ENCODE data around the gene C11orf91. TPM values are rescaled to one million over a fixed set of nuclear protein-coding genes. Genes with fewer than 3 reads are reported as not detected.
A peak's percentile ranks its signal among the peaks of the same experiment; 100 is the strongest.

C11orf91 gene
- total RNA-seq, 1 experiment from 2014 or later: 2.9 TPM

GRCh38 chr11:33694346-33695050 is 6.1 kb downstream of the C11orf91 start:
- H3K4me3 Mint-ChIP-seq (ENCODE audit: unreplicated experiment): no peak overlapping the region
- CTCF ChIA-PET: interaction anchor here (0.7 to 3.7 kb wide), 8 partner anchors 8 to 529 kb away, joined by 3 to 13 read pairs (median 4); no protein-coding TSS in a partner anchor
- H3K9me3 Mint-ChIP-seq (ENCODE audit: unreplicated experiment): no peaks in the 10 kb centered on the region
- TF ChIP-seq, protein P1, sequence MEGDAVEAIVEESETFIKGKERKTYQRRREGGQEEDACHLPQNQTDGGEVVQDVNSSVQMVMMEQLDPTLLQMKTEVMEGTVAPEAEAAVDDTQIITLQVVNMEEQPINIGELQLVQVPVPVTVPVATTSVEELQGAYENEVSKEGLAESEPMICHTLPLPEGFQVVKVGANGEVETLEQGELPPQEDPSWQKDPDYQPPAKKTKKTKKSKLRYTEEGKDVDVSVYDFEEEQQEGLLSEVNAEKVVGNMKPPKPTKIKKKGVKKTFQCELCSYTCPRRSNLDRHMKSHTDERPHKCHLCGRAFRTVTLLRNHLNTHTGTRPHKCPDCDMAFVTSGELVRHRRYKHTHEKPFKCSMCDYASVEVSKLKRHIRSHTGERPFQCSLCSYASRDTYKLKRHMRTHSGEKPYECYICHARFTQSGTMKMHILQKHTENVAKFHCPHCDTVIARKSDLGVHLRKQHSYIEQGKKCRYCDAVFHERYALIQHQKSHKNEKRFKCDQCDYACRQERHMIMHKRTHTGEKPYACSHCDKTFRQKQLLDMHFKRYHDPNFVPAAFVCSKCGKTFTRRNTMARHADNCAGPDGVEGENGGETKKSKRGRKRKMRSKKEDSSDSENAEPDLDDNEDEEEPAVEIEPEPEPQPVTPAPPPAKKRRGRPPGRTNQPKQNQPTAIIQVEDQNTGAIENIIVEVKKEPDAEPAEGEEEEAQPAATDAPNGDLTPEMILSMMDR (IDR thresholded peaks at IDR 0.05; ENCODE audit: unreplicated experiment): no peak
- no peak overlapping the region for H3K27ac Mint-ChIP-seq (ENCODE audit: low read depth, unreplicated experiment)
- DNase-seq (ENCODE audit: unreplicated experiment): no peak
- peaks cover 60% of the 10 kb centered on the region for H3K4me1 Mint-ChIP-seq (ENCODE audit: insufficient read depth, unreplicated experiment)
- POLR2A ChIA-PET: interaction anchor here (0.9 to 7.3 kb wide), 4 partner anchors 9 to 436 kb away, joined by 3 to 124 read pairs (median 12); partner anchors contain the start of genes C11orf91 and CD59
- H3K36me3 Mint-ChIP-seq (ENCODE audit: insufficient read depth, unreplicated experiment): peaks cover 12% of the 10 kb centered on the region
- intact Hi-C loops (cut with micrococcal nuclease): loop anchor here (5.0 kb wide), 3 partner anchors 57 to 437 kb away; partner anchors contain the start of gene HIPK3
- no peaks in the 10 kb centered on the region for H3K27me3 Mint-ChIP-seq (ENCODE audit: insufficient read depth, unreplicated experiment)
- no TSS peak for BruUV-seq (replicated peaks)

- Mint-ChIP-seq H3K4me1 (ENCODE audit: insufficient read depth, unreplicated experiment) (peaks cover 68% of the 10 kb centered on the region), H3K36me3 (ENCODE audit: insufficient read depth, unreplicated experiment) (peaks cover 9% of the 10 kb centered on the region), H3K27me3 (ENCODE audit: insufficient read depth, unreplicated experiment) (no peaks in the 10 kb centered on the region), H3K4me3 (ENCODE audit: unreplicated experiment) (peak overlapping the region; percentile 28), H3K27ac (ENCODE audit: low read depth, unreplicated experiment) (peak overlapping the region; percentile 96), H3K9me3 (ENCODE audit: unreplicated experiment) (no peaks in the 10 kb centered on the region)
- CTCF ChIA-PET: interaction anchor here (0.7 to 7.6 kb wide), 9 partner anchors 9 to 329 kb away, joined by 3 to 175 read pairs (median 8); partner anchors contain the start of genes C11orf91 and CD59
- intact Hi-C loops (cut with micrococcal nuclease): loop anchor here (5.0 kb wide), 3 partner anchors 55 to 435 kb away; partner anchors contain the start of gene HIPK3
- BruUV-seq (replicated peaks): TSS peak; percentile 73
- DNase-seq (ENCODE audit: unreplicated experiment): no peak
- TF ChIP-seq, protein P1 (IDR thresholded peaks at IDR 0.05; ENCODE audit: unreplicated experiment): no peak
- POLR2A ChIA-PET: interaction anchor here (0.8 to 7.3 kb wide), 10 partner anchors 11 to 531 kb away, joined by 3 to 124 read pairs (median 14); partner anchors contain the start of genes C11orf91, CD59 and CSTF3
Measured at GRCh38 chr11:33692541-33692940, 8.1 kb downstream of the C11orf91 start.

GRCh38 chr11:33692013-33692504 is 8.6 kb downstream of the C11orf91 start:
- ChIA-PET POLR2A (interaction anchor here (0.5 to 7.3 kb wide), 15 partner anchors 11 to 744 kb away, joined by 3 to 124 read pairs (median 7); partner anchors contain the start of genes C11orf91, CD59 and CSTF3), CTCF (interaction anchor here (0.6 to 7.6 kb wide), 11 partner anchors 10 to 329 kb away, joined by 3 to 175 read pairs (median 7); partner anchors contain the start of genes C11orf91 and CD59)
- Mint-ChIP-seq H3K4me1 (ENCODE audit: insufficient read depth, unreplicated experiment) (peaks cover 63% of the 10 kb centered on the region), H3K27ac (ENCODE audit: low read depth, unreplicated experiment) (peak overlapping the region; percentile 96), H3K4me3 (ENCODE audit: unreplicated experiment) (peak overlapping the region; percentile 64), H3K9me3 (ENCODE audit: unreplicated experiment) (no peaks in the 10 kb centered on the region), H3K27me3 (ENCODE audit: insufficient read depth, unreplicated experiment) (no peaks in the 10 kb centered on the region), H3K36me3 (ENCODE audit: insufficient read depth, unreplicated experiment) (peaks cover 9% of the 10 kb centered on the region)
- no TSS peak for BruUV-seq (replicated peaks)
- DNase-seq (ENCODE audit: unreplicated experiment): peak; percentile 91
- intact Hi-C loops (cut with micrococcal nuclease): loop anchor here (5.0 kb wide), 3 partner anchors 55 to 435 kb away; partner anchors contain the start of gene HIPK3
- TF ChIP-seq, protein P1 (IDR thresholded peaks at IDR 0.05; ENCODE audit: unreplicated experiment): no peak

Measured in MCF 10A (cell line).